OCI-LY1 (cell line): ENCODE results near the gene BTBD9.

Experiments
- CTCF ChIP-seq: fragments of 200-600 bp; sonication (generic), shearing (Covaris generic); IDR thresholded peaks from 2 replicates; pipeline ENCODE4 v1.5.1; 2017; ENCODE audit warnings: mild to moderate bottlenecking, antibody characterized with exemption, low read length, moderate library complexity, mixed read lengths
- EZH2 ChIP-seq: fragments of 200-600 bp; sonication (generic), shearing (Covaris generic); IDR thresholded peaks from 2 replicates; pipeline ENCODE4 v1.8.0; 2017; ENCODE audit warnings: borderline replicate concordance, mixed run types, mild to moderate bottlenecking, antibody characterized with exemption, low read length, moderate library complexity, mixed read lengths

- TF ChIP-seq CTCF (no peak), EZH2 (no peak)
Measured at GRCh38 chr6:38133932-38134703, 505.6 kb downstream of the BTBD9 start.
